HCT116 (cell line): ENCODE results near the gene C5orf63.

Experiments used
- POLR2A ChIP-seq: IDR thresholded peaks from 2 replicates; pipeline ENCODE4 v1.7.0; 2011; ENCODE audit warnings: borderline replicate concordance; ENCODE audit not compliant: insufficient read depth, insufficient read length; ENCODE audit errors: extremely low read depth
- ZNF274 ChIP-seq: fragments of 200-500 bp; sonication (Bioruptor generic); IDR thresholded peaks from 2 replicates; pipeline ENCODE4 v1.6.1; 2014; ENCODE audit warnings: mild to moderate bottlenecking, low read depth, low read length, inconsistent platforms
- TF ChIP-seq, protein P1 (sequence below), 3 experiments: fragments of 200-600 bp in 1 of 3; sonication (generic) in 1 of 3; IDR thresholded peaks in 2 of 3; conservative IDR thresholded peaks in 1 of 3; 2 replicates each; pipeline ENCODE4 v1.5.1; 2012 to 2017; ENCODE audit warnings: low read depth in 2 of 3, low read length in 2 of 3, antibody characterized with exemption in 1 of 3, borderline replicate concordance in 1 of 3, control low read depth in 1 of 3, mild to moderate bottlenecking in 1 of 3, mixed read lengths in 1 of 3, mixed run types in 1 of 3, moderate library complexity in 1 of 3; ENCODE audit not compliant: insufficient read depth in 1 of 3

DNA sequence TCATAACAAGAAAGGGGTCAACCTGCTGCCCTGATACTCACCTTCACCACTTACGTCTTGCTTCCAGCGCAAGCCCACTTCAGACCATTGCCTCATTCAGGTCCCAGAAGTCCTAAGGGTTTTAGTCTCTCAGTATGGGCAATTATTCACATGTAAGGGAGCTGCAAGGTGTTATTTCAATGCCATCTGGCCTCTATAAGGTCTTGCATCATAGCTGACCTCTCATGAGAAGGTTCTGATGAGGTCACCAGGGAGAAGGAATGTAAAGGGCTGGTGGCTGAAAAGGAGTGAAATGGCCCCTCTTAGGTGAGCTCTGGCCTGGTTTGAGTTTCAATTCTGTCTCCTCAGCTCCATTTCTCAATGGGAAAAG lies 41.5 kb downstream of the C5orf63 start:
- TF ChIP-seq ZNF274 (no peak), POLR2A (no peak)
- TF ChIP-seq, protein P1, sequence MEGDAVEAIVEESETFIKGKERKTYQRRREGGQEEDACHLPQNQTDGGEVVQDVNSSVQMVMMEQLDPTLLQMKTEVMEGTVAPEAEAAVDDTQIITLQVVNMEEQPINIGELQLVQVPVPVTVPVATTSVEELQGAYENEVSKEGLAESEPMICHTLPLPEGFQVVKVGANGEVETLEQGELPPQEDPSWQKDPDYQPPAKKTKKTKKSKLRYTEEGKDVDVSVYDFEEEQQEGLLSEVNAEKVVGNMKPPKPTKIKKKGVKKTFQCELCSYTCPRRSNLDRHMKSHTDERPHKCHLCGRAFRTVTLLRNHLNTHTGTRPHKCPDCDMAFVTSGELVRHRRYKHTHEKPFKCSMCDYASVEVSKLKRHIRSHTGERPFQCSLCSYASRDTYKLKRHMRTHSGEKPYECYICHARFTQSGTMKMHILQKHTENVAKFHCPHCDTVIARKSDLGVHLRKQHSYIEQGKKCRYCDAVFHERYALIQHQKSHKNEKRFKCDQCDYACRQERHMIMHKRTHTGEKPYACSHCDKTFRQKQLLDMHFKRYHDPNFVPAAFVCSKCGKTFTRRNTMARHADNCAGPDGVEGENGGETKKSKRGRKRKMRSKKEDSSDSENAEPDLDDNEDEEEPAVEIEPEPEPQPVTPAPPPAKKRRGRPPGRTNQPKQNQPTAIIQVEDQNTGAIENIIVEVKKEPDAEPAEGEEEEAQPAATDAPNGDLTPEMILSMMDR (IDR thresholded peaks at IDR 0.05 in 2 of 3, conservative IDR thresholded peaks at IDR 0.05 in 1 of 3; ENCODE audit: borderline replicate concordance in 1 of 3, insufficient read depth in 1 of 3, low read depth in 2 of 3, low read length in 2 of 3) = no peak
